ENCODE results near the gene C10orf71.

C10orf71 gene

DNA sequence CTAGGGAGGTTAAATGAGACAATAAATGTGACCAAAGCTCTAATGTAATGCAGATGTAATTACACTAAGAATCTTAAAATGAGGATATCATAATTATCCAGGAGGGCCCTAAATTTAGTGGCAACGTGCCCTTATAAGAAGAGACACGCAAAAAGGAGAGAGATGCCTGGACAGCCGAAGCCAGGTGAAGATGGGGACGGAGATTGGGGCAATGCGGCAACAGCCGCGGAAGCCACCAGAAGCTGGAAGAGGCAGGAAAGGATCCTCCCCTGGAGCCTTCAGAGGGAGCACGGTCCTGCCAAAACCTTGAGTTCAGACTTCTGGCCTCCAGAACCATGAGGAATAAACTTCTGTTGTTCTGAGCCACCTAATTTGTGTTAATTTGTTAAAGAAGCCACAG lies 25.3 kb upstream of the C10orf71 start:
- Histone ChIP-seq H3K27me3 (ENCODE audit: insufficient read depth, poor library complexity, severe bottlenecking) (no peaks in the 10 kb centered on the region), H3K9me3 (ENCODE audit: severe bottlenecking) (no peaks in the 10 kb centered on the region), H3K4me3 (ENCODE audit: severe bottlenecking) (no peak overlapping the region), H3K27ac (ENCODE audit: poor library complexity, severe bottlenecking) (no peak overlapping the region), H3K36me3 (ENCODE audit: low read depth) (no peaks in the 10 kb centered on the region), H3K4me1 (ENCODE audit: insufficient read depth, poor library complexity, severe bottlenecking) (no peaks in the 10 kb centered on the region)
- DNase-seq (ENCODE audit: low spot score), result no peak
- ATAC-seq (ENCODE audit: low read depth), result no peak
- TF ChIP-seq, protein P1, sequence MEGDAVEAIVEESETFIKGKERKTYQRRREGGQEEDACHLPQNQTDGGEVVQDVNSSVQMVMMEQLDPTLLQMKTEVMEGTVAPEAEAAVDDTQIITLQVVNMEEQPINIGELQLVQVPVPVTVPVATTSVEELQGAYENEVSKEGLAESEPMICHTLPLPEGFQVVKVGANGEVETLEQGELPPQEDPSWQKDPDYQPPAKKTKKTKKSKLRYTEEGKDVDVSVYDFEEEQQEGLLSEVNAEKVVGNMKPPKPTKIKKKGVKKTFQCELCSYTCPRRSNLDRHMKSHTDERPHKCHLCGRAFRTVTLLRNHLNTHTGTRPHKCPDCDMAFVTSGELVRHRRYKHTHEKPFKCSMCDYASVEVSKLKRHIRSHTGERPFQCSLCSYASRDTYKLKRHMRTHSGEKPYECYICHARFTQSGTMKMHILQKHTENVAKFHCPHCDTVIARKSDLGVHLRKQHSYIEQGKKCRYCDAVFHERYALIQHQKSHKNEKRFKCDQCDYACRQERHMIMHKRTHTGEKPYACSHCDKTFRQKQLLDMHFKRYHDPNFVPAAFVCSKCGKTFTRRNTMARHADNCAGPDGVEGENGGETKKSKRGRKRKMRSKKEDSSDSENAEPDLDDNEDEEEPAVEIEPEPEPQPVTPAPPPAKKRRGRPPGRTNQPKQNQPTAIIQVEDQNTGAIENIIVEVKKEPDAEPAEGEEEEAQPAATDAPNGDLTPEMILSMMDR (IDR thresholded peaks at IDR 0.05; ENCODE audit: poor library complexity, severe bottlenecking), result no peak

DNA sequence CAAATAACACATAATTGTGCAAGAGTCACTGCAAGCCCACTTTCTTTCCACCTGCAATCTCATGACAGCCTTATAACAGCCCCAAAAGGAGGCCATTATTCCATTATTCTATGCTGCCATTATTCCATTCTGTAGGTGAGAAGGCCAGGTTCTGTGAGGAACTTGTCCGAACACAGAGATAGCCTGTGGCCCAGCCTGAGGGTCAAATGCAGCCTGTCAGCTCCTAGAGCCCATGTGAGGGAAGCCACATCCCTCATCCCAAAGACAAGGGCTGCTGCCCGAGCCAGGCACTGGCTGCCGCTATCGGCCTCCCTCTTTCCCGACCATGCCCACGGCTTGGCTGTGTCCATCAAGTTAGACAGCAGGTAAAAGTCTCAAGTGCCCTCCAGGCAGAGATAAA lies 24.1 kb upstream of the C10orf71 start:
- no peak for DNase-seq (ENCODE audit: low spot score)
- Histone ChIP-seq H3K27me3 (ENCODE audit: insufficient read depth, poor library complexity, severe bottlenecking) (no peaks in the 10 kb centered on the region), H3K36me3 (ENCODE audit: low read depth) (no peaks in the 10 kb centered on the region), H3K27ac (ENCODE audit: poor library complexity, severe bottlenecking) (no peak overlapping the region), H3K9me3 (ENCODE audit: severe bottlenecking) (no peaks in the 10 kb centered on the region), H3K4me3 (ENCODE audit: severe bottlenecking) (no peak overlapping the region), H3K4me1 (ENCODE audit: insufficient read depth, poor library complexity, severe bottlenecking) (no peaks in the 10 kb centered on the region)
- no peak for ATAC-seq (ENCODE audit: low read depth)
- TF ChIP-seq, protein P1 (IDR thresholded peaks at IDR 0.05; ENCODE audit: poor library complexity, severe bottlenecking), result no peak

DNA sequence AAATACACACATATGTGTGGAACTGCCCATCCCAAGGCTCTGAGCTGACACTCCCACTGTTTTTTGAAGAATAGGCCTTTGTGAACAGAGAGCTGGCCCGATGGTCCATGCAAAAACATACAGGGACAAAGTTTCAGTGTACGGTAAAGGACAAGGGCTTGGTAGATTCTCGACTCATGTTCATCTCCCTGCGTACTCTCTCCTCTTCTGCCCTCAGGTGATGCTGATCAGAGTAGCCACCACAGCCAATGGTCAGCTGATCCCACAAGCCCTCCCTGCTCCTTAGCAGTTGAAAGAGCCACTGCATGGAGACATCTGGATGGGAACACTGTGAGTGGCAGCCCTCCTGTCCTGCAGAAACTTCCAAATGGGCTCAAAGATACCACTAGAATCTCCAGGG lies 23.1 kb upstream of the C10orf71 start:
- H3K9me3 ChIP-seq (ENCODE audit: severe bottlenecking), result no peaks in the 10 kb centered on the region
- H3K27me3 ChIP-seq (ENCODE audit: insufficient read depth, poor library complexity, severe bottlenecking), result no peaks in the 10 kb centered on the region
- H3K4me1 ChIP-seq (ENCODE audit: insufficient read depth, poor library complexity, severe bottlenecking), result no peaks in the 10 kb centered on the region
- no peak for DNase-seq (ENCODE audit: low spot score)
- H3K27ac ChIP-seq (ENCODE audit: poor library complexity, severe bottlenecking), result no peak overlapping the region
- TF ChIP-seq, protein P1 (IDR thresholded peaks at IDR 0.05; ENCODE audit: poor library complexity, severe bottlenecking), result no peak
- H3K36me3 ChIP-seq (ENCODE audit: low read depth), result no peaks in the 10 kb centered on the region
- no peak for ATAC-seq (ENCODE audit: low read depth)
- no peak overlapping the region for H3K4me3 ChIP-seq (ENCODE audit: severe bottlenecking)

DNA sequence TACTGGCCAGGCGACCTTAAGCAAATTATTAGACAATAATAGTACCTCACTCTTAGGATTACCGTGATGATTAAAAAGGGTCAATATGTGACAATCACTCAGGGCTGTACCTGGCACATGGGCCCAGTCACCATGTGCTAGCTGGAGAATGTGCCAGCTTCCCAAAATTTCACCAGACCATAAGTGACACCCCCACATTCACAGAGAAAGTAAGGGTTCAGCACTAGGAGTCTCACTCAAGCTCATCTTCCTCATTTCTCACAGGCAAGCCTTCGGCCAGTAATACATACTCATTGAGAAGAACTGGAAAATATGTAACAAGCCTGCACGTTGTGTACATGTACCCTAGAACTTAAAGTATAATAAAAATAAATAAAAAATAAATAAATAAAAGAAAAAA lies 22.4 kb upstream of the C10orf71 start:
- ATAC-seq (ENCODE audit: low read depth) (no peak), DNase-seq (ENCODE audit: low spot score) (no peak)
- Histone ChIP-seq H3K9me3 (ENCODE audit: severe bottlenecking) (no peaks in the 10 kb centered on the region), H3K27ac (ENCODE audit: poor library complexity, severe bottlenecking) (no peak overlapping the region), H3K4me1 (ENCODE audit: insufficient read depth, poor library complexity, severe bottlenecking) (no peaks in the 10 kb centered on the region), H3K4me3 (ENCODE audit: severe bottlenecking) (no peak overlapping the region), H3K27me3 (ENCODE audit: insufficient read depth, poor library complexity, severe bottlenecking) (no peaks in the 10 kb centered on the region), H3K36me3 (ENCODE audit: low read depth) (no peaks in the 10 kb centered on the region)
- TF ChIP-seq, protein P1 (IDR thresholded peaks at IDR 0.05; ENCODE audit: poor library complexity, severe bottlenecking), result no peak

DNA sequence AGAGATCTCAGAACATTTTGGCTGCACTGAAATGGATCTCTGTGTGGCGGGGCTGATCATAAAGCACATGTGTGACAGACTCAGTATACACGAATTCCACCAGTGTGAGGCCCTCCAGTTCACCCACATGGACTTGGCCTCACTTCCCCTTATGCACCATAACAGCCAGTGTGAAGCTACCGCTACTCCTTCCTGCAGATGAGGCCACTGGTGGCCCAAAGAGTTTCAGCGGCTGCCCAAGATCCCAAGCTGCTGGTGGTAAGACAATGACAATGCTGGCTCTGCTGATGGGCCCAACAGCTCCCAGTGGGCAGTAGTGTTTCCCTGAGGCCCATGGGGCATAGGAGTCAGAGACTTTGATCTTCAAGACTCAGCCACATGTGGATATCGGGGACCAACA lies 21.0 kb upstream of the C10orf71 start:
- Histone ChIP-seq H3K4me1 (ENCODE audit: insufficient read depth, poor library complexity, severe bottlenecking) (no peaks in the 10 kb centered on the region), H3K27ac (ENCODE audit: poor library complexity, severe bottlenecking) (no peak overlapping the region), H3K36me3 (ENCODE audit: low read depth) (no peaks in the 10 kb centered on the region), H3K27me3 (ENCODE audit: insufficient read depth, poor library complexity, severe bottlenecking) (no peaks in the 10 kb centered on the region), H3K9me3 (ENCODE audit: severe bottlenecking) (no peaks in the 10 kb centered on the region), H3K4me3 (ENCODE audit: severe bottlenecking) (no peak overlapping the region)
- TF ChIP-seq, protein P1 (IDR thresholded peaks at IDR 0.05; ENCODE audit: poor library complexity, severe bottlenecking), result no peak
- ATAC-seq (ENCODE audit: low read depth) (no peak), DNase-seq (ENCODE audit: low spot score) (peak; percentile 17)
